Keratinocyte (primary cell): ENCODE measurements around the gene HOXA6. TPM values are rescaled to one million over a fixed set of nuclear protein-coding genes. Genes with fewer than 3 reads are reported as not detected.

Source experiments
- DNase-seq: peaks from one replicate; pipeline ENCODE4 v3.0.0-alpha.2; 2011; ENCODE audit warnings: low read depth, missing footprints, low spot score
- FAIRE-seq: peaks from 2 replicates; lab custom pipeline; 2011; peaks lifted over from hg19 to GRCh38; lab: Jason Lieb, UNC
- H2AFZ ChIP-seq: 2 replicates; pipeline ENCODE4 v1.6.0; 2012; ENCODE audit warnings: low read length, control low read depth, inconsistent platforms; ENCODE audit not compliant: control insufficient read depth
- H3K27ac ChIP-seq: 2 replicates; pipeline ENCODE4 v1.5.1; 2011; ENCODE audit warnings: low read length; ENCODE audit not compliant: control insufficient read depth, insufficient read depth
- H3K27me3 ChIP-seq: 3 replicates; pipeline ENCODE4 v1.6.0; 2011; ENCODE audit warnings: low read length; ENCODE audit not compliant: control insufficient read depth, insufficient read depth; ENCODE audit errors: extremely low read depth
- H3K36me3 ChIP-seq, 2 experiments: 2 replicates in 1 of 2; 3 replicates in 1 of 2; pipeline ENCODE4 v1.5.1; 2011; ENCODE audit warnings: low read length in 2 of 2, mild to moderate bottlenecking in 1 of 2; ENCODE audit not compliant: control insufficient read depth in 2 of 2, insufficient read depth in 2 of 2; ENCODE audit errors: extremely low read depth in 1 of 2
- H3K4me1 ChIP-seq: 3 replicates; pipeline ENCODE4 v1.5.1; 2011; ENCODE audit warnings: low read length; ENCODE audit not compliant: control insufficient read depth, insufficient read depth; ENCODE audit errors: extremely low read depth
- H3K4me2 ChIP-seq: 3 replicates; pipeline ENCODE4 v1.6.0; 2011; ENCODE audit warnings: low read depth, low read length; ENCODE audit not compliant: control insufficient read depth, insufficient read depth; ENCODE audit errors: extremely low read depth
- H3K4me3 ChIP-seq, 3 experiments: fragments of 200-600 bp in 1 of 3; sonication (generic) in 1 of 3; 2 replicates in 2 of 3; 3 replicates in 1 of 3; pipeline ENCODE4 v1.5.1; 2011 to 2016; ENCODE audit warnings: low read length in 3 of 3, mild to moderate bottlenecking in 3 of 3, control low read depth in 2 of 3, inconsistent platforms in 1 of 3, low read depth in 1 of 3, mixed read lengths in 1 of 3, mixed run types in 1 of 3, moderate library complexity in 1 of 3; ENCODE audit not compliant: control insufficient read depth in 2 of 3, insufficient read depth in 2 of 3; ENCODE audit errors: extremely low read depth in 1 of 3
- H3K79me2 ChIP-seq: 2 replicates; pipeline ENCODE4 v1.6.0; 2012; ENCODE audit warnings: low read length; ENCODE audit not compliant: control insufficient read depth, insufficient read depth
- H3K9ac ChIP-seq: 3 replicates; pipeline ENCODE4 v1.6.0; 2011; ENCODE audit warnings: low read length; ENCODE audit not compliant: control insufficient read depth, insufficient read depth; ENCODE audit errors: extremely low read depth
- H3K9me1 ChIP-seq: 3 replicates; pipeline ENCODE4 v1.6.0; 2011; ENCODE audit warnings: low read length; ENCODE audit not compliant: control insufficient read depth, insufficient read depth; ENCODE audit errors: extremely low read depth
- H3K9me3 ChIP-seq: 2 replicates; pipeline ENCODE4 v1.5.1; 2012; ENCODE audit warnings: low read depth, low read length; ENCODE audit not compliant: control insufficient read depth
- H4K20me1 ChIP-seq: 3 replicates; pipeline ENCODE4 v1.6.0; 2011; ENCODE audit warnings: low read length; ENCODE audit not compliant: control insufficient read depth, insufficient read depth; ENCODE audit errors: extremely low read depth
- CTCF ChIP-seq, 3 experiments: IDR thresholded peaks in 1 of 3; conservative IDR thresholded peaks in 1 of 3; optimal IDR thresholded peaks in 1 of 3; 2 replicates in 2 of 3; 3 replicates in 1 of 3; pipeline versions ENCODE3 to v1.5.1; 2011; ENCODE audit warnings: low read length in 3 of 3, mild to moderate bottlenecking in 3 of 3, moderate library complexity in 2 of 3, control low read depth in 1 of 3, inconsistent platforms in 1 of 3; ENCODE audit not compliant: insufficient read depth in 2 of 3; ENCODE audit errors: extremely low read depth in 1 of 3
- EZH2 ChIP-seq: IDR thresholded peaks from one replicate; pipeline ENCODE4 v1.6.1; 2012; ENCODE audit warnings: inconsistent platforms, mild to moderate bottlenecking, low read length, moderate library complexity
- dilution Hi-C: fragments of 300-500 bp; cut with MboI; formaldehyde crosslinking; loops from one replicate; pipeline ENCODE4 v1.7.0; 2020; ENCODE audit warnings: low sequenced_read_pairs; ENCODE audit not compliant: extremely low pct_ligation_motif_present
- polyA plus RNA-seq, 5 experiments: library from polyadenylated mRNA; depleted of rRNA in 3 of 5; stranded (reverse) in 3 of 5; stranded (forward) in 1 of 5; unstranded in 1 of 5; fragments of >200 nt; gene quantifications; 1 replicate in 1 of 5; 2 replicates in 3 of 5; 3 replicates in 1 of 5; pipeline versions ENCODE4 v1.2.1 to v1.2.3, GENCODE V29; 2011 to 2012; ENCODE audit warnings: missing spikeins in 2 of 5, low read depth in 1 of 5, low replicate concordance in 1 of 5

The HOXA6 gene
- polyA plus RNA-seq, 1 donor (not counting 4 experiments of a cell fraction or from before 2014, with no cell fraction given): 0.54 TPM

- Histone ChIP-seq H3K36me3 (no peaks in the 10 kb centered on the region), H3K79me2 (no peaks in the 10 kb centered on the region), H3K9ac (no peak overlapping the region), H3K4me2 (peak overlapping the region; percentile 79), H3K27me3 (peaks cover 91% of the 10 kb centered on the region), H3K4me3 (peak overlapping the region in 1 of 3 experiments; percentile 59), H3K4me1 (peaks cover 4% of the 10 kb centered on the region), H3K9me3 (no peaks in the 10 kb centered on the region), H3K27ac (no peak overlapping the region), H2AFZ (no peak overlapping the region), H3K9me1 (no peaks in the 10 kb centered on the region), H4K20me1 (no peaks in the 10 kb centered on the region)
- no peak for DNase-seq
- dilution Hi-C loops: no loop called here
- FAIRE-seq: no peak
- peak; percentile 65 for TF ChIP-seq EZH2
- TF ChIP-seq CTCF (optimal IDR thresholded peaks at IDR 0.05 in 1 of 3, IDR thresholded peaks at IDR 0.05 in 1 of 3, conservative IDR thresholded peaks at IDR 0.05 in 1 of 3; ENCODE audit: extremely low read depth in 1 of 3, insufficient read depth in 2 of 3, low read length in 3 of 3): no peak
Observed at GRCh38 chr7:27193335-27194001, 45.9 kb upstream of the HOXA6 start.

GRCh38 chr7:27192546-27193334 lies 45.2 kb upstream of the HOXA6 start:
- H3K4me2 ChIP-seq: peak overlapping the region; percentile 79
- H3K27me3 ChIP-seq: peaks cover 91% of the 10 kb centered on the region

More at GRCh38 chr7:27192546-27193334, 45.2 kb upstream of the HOXA6 start:
- TF ChIP-seq EZH2 (no peak), CTCF (optimal IDR thresholded peaks at IDR 0.05 in 1 of 3, IDR thresholded peaks at IDR 0.05 in 1 of 3, conservative IDR thresholded peaks at IDR 0.05 in 1 of 3; ENCODE audit: extremely low read depth in 1 of 3, insufficient read depth in 2 of 3, low read length in 3 of 3) (no peak)
- peaks cover 6% of the 10 kb centered on the region for H3K4me1 ChIP-seq
- no peak overlapping the region for H3K27ac ChIP-seq
- DNase-seq: no peak
- no peaks in the 10 kb centered on the region for H3K9me1 ChIP-seq
- no peaks in the 10 kb centered on the region for H3K36me3 ChIP-seq
- peak overlapping the region; percentile 8 to 59 (median 48) for H3K4me3 ChIP-seq
- no peak overlapping the region for H3K9ac ChIP-seq
- H3K9me3 ChIP-seq: no peaks in the 10 kb centered on the region
- no peaks in the 10 kb centered on the region for H4K20me1 ChIP-seq
- peak overlapping the region; percentile 9 for H2AFZ ChIP-seq
- H3K79me2 ChIP-seq: no peaks in the 10 kb centered on the region
- no peak for FAIRE-seq
- dilution Hi-C loops: no loop called here
